ENCODE measurements around the gene DIPK2A.

Gene DIPK2A, protein sequence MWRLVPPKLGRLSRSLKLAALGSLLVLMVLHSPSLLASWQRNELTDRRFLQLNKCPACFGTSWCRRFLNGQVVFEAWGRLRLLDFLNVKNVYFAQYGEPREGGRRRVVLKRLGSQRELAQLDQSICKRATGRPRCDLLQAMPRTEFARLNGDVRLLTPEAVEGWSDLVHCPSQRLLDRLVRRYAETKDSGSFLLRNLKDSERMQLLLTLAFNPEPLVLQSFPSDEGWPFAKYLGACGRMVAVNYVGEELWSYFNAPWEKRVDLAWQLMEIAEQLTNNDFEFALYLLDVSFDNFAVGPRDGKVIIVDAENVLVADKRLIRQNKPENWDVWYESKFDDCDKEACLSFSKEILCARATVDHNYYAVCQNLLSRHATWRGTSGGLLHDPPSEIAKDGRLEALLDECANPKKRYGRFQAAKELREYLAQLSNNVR

DNA sequence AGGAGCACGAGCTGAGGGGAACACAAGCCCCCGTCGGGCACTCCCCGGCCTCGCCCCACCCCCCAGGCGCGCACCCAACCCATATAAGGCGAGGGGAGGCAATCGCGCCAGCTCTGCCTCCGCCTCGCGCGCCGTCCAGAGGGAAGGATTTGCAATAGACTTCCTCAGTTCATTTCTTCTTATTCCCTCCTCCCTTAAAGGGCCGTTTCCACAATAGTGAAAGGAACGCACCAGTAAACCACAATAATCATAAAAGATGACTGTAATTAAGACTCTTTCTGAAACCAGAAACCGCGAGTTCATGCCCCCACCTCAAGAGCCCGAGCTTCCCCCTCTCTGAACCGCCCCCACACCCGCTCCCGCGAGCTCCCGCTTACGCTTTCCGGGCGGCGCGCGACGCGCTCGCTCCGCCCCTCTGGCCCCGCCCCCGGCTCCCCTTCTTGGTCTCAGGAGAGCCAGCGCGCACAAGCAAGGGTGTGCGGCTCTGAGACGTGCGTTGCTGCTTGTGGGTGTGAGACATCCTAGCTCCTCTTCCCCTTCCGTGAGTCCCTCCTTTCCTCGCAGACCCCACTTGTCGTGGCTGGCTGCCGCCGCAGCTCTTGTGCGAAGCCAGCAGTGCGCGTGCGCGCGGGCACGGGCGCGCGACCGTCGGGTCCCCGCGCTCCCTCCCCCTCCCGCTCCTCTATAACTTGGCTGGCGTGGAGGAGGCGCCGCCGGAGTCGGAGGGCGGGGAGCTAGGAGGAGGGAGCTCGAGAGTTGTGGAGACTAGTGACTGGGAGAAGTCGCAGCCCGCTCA is at the start of gene DIPK2A:
DIPK2A (plus strand) TSS at position 465 of the 796 bp plus-strand sequence. CDS start 510 bp downstream, outside the sequence.
- peak; percentile 66 for DNase-seq (ENCODE audit: low read depth)

DNA sequence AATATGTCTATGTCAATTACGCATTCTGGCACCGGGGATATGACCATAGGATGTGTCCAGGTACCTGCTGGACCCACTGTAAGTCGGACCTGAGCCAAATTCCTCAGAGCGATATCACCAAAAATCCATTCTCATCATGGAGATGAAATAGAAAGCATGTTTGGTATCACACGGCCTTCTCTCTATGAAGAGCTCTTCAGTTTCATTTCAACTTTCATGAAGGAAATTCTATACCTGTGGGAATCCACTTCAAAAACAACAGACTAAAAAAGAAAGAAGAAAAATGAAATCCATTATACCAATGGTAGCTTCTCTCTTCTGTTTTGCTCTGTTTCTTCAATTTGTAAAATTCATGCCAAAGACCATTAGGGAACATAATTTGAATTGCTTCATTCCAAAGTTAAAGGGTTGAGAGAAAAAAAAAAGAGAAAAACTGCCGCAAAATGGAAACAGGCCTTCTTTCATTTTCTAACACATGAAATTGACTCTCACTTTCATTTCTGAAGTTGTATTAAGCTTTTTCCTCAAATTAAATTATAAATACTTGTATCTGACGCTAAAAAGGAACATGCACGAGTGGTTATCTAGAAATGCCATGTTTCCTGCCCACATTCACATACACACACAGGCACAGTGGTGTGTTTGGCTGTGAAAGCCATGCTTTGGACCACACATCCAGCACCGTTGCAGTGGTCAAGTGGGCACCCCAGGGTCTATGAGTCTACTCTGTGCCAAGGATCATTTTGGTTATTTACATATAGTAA is 46.9 kb upstream of the DIPK2A start:
- DNase-seq (ENCODE audit: low read depth), result no peak

DNA sequence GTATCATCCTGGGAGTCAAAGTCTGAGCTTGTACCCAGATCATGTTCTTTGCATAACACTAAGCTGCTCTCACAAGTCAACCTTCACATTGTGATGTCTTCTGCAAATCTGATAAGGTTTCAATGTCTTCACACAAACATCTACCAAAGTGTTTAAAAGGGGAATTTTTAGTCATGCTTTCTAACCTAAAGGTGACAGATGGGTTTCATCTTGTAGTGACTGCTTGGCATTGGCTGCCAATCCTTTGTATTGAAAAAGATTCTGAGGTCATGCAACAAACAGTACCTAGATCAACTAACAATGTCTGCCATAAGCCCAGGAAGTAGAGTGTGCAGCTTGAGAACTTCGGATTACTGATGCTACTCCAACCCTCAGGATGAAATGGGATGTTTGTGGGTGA is 43.6 kb upstream of the DIPK2A start:
- DNase-seq (ENCODE audit: low read depth), result no peak

DNA sequence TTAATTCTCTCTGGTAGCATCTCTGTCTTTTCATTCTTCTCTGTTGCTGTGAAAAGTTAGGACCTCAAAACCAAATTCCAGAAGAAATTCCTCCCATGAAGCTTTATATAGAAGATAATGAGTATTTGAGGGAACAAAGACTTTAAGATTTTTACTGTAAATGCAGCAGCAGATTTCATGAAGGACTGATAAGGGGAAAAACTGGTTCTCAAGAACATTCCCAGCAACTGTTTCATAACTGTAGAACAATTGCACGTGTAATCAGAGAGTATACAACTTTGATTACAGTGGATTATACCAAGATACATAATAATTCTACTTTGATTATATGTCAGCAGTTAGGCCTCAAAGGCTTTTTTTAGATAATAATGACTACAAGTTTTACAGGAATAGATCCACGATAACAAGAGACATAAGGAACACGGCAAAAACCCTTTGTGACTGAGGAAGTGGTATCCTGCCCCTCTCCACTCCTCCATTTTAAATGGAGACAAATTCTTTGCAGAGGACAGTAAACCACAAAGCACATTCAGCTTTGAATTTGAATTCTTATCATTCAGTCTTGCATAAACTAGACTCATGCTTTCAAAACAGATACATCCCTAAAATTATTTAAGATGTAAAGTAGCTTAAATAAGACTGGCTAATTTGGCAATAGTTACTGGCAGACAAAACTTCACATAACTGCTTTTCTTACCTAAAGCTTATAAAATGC is 42.9 kb upstream of the DIPK2A start:
- no peak for DNase-seq (ENCODE audit: low read depth)

DNA sequence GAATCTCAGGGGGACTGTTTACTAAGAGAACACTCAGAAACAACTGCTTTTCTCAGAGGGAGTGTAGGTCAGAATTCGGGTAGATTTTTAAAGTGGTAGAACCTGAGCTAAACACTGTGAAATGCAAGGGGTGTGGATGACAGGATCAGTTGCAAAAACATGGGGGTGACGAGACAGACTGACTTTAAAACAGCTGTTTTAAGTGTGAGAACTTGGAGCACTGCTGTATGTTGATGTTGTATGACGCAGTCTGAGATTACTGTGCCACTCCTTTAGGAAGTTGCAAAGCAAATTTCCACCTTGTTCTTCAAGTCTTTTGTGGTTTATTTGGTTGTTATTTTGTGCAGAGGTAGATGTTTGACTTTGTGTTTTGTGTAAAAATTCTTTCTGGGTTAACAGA is 36.8 kb upstream of the DIPK2A start:
- no peak for DNase-seq (ENCODE audit: low read depth)

DNA sequence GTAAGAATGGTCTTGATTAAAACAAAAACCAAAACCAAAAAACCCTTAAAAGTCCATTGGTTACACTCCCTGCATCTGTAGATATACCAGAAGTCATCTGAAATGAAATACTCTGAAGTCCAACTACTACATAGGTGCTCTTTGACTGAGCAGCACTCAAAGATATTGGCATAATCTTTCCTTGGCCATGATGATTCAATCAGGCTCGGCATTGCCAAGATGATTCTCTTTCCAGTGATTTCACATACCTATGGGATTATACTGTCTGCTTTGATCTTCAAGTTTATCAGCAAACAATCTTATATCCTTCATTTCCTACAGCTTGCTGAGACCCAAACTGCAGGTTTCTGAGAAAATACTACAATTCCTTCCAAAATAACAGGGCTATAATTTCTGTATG is 35.9 kb upstream of the DIPK2A start:
- DNase-seq (ENCODE audit: low read depth), result no peak

DNA sequence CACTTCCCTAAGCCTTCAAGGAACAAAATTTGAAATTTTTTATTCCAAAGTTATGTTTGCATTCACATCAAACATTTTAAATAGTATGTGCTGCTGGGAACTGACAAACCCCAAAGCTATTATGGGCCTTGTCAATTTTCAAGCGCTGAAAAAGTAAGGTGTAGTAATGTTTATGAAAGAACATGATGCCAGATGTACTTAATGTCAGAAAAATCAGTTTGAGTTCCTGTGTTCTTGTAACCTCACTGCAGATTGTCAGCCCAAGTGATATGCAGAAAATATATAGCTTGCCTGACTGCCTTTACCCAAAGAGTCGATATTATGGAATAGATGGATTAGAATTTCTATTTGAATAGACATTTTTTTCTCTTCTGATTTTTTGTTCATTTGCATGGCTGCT is 20.8 kb upstream of the DIPK2A start:
- no peak for DNase-seq (ENCODE audit: low read depth)

DNA sequence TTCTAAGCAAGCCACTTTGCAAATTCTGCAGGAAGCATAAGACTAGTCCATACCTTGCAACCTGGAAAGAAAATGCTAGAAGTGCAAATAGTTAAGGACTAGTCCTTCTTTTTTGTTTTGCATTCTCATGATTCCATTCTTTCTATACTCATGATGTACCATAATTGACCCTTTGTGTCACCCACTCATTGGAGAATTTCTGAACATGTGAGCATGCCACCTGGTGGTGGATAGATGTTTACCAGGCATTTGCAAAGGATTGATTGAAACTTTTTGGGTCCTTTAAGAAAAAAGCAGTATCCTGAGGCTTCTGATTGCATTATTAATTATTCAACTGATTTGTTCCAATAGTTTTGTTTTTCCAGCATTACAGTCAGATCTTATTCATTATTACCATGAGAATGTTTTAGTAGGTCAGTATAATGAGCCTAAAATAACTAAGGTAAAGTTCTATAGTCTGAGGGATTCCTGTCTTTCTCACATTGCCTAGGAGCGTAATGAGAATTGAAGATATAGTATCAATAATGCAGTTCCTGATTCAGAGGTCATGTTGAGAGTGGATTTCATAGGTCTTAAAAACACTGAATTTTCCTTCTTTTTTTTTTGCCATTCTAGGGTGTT is 20.2 kb upstream of the DIPK2A start:
- DNase-seq (ENCODE audit: low read depth), result no peak

DNA sequence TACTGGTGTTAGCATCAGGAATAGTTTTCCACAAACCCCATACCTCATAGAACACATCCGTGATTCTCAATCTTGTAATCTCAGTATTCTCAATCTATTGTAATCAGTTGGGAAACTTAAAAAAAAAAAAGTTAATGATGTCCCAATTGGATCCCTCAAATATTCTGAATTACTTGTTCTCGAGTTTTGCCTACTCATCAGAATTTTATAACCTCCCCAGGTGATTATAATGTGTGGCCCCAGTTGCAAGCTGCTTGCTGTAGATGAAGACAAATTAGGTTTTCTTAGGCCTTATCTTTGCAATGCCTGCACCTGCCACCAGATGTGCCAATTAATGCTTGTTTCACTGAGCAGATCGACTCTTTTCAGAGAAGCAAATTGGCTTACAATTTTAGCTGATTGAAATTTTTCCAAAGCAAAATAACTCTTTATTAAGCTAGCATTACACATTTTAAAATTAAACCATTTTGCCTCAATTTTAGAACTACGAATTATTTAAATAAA is 19.0 kb upstream of the DIPK2A start:
- DNase-seq (ENCODE audit: low read depth), result no peak

DNA sequence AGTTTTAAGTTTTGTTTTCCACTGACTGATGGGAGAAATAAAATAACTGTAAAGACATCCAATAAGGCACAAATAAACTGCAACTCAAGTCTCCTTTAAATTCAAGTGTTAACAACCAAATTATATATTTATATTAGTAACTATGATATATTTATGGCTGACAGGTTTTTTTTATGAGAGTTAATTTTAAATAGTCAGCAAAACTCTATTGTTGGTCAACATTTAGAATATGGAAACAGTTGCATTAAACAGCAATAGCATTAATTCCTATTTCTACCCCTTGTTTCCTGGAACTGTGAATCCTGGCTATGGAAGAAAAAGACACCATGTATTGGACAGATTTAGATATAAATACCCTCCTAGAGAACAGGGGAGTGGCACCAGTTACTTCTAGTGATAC is 16.5 kb upstream of the DIPK2A start:
- DNase-seq (ENCODE audit: low read depth), result no peak

DNA sequence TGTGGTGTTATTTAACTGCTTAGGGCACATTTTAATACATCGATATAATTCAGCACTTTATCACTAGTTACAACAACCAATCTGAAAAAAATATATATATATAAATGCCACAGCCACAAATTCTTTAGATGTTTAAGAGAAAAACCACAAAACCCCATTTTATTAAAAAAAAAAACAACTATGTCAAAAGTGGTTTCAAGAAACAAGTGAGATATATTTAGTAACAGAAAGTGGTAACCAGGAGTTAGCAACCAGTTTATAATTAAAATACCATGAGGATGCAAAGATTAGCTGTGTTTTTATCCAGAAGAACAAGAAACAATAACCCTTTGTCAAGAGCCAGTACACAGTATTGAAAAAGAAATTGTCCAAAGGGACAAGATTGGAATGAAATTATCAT is 14.8 kb upstream of the DIPK2A start:
- no peak for DNase-seq (ENCODE audit: low read depth)

DNA sequence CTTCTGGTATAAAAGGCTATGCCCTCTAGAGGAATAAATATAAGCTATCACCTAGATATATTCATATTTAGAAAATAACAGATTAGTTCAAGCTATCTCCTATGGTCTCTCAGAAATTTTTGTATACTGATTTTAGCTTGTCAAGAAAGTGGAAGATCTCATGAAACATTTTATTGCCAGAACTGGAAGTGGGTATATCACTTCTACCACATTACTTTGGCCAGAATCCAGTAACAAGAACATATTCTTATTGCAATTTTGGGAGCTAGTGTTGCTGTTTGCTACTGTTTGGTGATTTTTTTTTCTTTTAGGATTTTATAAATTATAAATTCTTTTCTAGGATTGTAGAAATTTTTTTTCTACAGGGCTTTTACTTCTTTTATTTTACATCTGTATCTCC is 14.2 kb upstream of the DIPK2A start:
- no peak for DNase-seq (ENCODE audit: low read depth)

DNA sequence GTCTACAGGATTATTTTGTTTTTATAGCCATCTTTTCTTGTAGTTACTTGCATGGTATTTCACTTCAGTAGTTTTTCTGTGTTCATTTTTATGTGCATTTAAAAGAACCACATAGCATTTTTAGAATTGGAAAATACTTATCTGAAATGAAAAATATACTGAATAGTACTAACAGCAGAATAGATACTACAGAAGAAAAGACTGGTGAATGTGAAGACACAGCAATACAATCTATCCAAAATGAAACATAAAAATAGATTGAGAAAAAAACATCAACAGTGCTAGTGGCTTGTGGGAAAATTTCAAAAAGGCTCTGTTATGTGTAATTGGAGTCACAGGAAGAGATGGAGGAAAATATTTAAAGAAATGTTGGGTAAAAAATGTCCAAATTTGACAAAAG is 12.7 kb upstream of the DIPK2A start:
- DNase-seq (ENCODE audit: low read depth), result no peak

DNA sequence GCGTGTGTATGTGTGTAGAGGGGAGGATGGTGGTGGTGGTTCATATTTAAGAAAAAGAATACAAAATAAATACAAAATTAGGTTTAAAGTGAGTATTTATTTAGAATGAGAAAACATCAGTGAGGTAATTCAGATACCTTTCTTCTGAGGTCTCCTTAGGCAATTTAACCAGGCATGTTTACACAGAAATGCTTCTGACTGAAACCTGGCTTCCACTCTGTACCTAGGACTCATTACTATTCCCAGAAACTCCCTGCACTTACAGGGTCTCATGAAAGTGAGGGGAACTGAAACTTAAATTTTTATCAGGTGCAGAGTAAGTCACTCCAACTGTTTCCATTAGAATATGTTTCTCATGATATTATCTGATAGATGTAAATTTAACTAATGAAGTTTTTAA is 10.3 kb upstream of the DIPK2A start:
- DNase-seq (ENCODE audit: low read depth), result no peak

DNA sequence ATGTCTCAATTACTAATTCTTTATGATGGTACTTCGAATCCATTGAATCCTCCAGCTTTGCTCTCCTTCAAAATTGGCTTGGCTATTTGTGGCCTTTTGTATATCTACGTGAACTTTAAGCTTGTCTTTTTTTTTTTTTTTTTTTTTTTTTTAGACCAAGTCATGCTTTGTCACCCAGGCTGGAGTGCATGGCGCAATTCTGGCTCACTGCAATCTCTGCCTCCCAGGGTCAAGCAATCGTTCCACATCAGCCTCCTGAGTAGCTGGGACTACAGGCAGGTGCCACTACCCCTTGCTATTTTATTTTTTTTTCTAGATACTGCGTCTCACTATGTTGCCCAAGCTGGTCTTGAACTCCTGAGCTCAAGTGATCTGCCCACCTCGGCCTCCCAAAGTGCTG is 7.7 kb upstream of the DIPK2A start:
- no peak for DNase-seq (ENCODE audit: low read depth)

DNA sequence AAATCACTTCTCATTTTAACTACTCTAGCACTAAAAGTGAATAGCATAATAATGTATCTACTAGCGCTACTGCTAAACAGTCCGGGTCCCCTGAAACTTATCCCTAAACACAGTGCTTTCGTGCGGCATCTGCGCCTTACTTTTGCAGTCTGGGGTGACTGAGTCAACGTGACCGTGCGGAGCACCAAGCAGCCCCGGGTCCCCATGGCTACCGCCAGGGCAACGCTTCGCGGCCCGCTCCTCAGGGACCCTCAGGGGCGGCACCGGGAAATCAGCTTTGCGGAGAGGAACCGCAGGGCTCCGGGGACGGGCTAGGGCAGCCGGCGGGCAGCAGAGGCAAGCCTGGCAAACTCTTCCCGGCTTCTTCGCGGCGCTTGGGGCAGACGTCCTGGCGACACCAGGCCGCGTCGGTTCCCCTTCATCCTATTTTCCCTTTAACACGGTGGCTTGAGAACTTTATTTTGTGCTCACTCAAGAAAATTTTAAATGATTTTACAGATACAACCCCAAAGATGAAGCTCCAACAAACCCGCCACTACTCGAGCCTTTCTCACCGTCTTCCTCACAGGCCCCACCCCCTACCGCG is 757 bp upstream of the DIPK2A start:
- no peak for DNase-seq (ENCODE audit: low read depth)

DNA sequence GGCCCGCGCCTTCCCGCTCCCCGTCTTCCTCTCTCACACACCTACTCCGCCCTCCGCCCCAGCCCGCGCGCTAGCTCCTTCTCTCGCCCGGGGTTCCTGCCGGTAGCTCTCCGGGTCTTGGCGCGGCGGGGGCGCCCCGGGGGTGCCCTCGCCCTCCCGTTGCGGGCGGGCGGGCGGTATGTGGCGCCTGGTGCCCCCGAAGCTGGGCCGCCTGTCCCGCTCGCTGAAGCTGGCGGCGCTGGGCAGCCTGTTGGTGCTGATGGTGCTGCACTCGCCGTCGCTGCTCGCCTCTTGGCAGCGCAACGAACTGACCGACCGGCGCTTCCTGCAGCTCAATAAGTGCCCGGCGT is 507 bp downstream of the DIPK2A start:
- no peak for DNase-seq (ENCODE audit: low read depth)

DNA sequence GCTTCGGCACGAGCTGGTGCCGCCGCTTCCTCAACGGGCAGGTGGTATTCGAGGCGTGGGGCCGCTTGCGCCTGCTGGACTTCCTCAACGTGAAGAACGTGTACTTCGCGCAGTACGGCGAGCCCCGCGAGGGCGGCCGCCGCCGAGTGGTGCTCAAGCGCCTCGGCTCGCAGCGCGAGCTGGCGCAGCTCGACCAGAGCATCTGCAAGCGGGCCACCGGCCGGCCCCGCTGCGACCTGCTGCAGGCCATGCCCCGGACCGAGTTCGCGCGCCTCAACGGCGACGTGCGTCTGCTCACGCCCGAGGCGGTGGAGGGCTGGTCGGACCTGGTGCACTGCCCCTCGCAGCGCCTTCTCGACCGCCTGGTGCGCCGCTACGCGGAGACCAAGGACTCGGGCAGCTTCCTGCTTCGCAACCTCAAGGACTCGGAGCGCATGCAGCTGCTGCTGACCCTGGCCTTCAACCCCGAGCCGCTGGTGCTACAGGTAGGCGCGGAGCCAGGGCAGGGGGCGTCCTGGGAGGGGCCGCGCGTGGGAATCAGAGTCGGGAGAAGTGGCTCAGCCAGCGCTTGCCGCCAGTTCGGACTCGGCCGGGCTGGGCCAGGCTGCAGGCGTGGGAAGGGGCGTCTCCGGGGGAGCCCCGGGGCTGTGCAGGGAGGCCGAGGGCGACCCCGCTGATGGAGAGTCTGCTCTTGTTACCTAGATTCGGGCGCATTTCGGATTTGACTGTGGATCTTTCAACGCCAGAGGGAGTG is 1.1 kb downstream of the DIPK2A start:
- peak; percentile 21 for DNase-seq (ENCODE audit: low read depth)

DNA sequence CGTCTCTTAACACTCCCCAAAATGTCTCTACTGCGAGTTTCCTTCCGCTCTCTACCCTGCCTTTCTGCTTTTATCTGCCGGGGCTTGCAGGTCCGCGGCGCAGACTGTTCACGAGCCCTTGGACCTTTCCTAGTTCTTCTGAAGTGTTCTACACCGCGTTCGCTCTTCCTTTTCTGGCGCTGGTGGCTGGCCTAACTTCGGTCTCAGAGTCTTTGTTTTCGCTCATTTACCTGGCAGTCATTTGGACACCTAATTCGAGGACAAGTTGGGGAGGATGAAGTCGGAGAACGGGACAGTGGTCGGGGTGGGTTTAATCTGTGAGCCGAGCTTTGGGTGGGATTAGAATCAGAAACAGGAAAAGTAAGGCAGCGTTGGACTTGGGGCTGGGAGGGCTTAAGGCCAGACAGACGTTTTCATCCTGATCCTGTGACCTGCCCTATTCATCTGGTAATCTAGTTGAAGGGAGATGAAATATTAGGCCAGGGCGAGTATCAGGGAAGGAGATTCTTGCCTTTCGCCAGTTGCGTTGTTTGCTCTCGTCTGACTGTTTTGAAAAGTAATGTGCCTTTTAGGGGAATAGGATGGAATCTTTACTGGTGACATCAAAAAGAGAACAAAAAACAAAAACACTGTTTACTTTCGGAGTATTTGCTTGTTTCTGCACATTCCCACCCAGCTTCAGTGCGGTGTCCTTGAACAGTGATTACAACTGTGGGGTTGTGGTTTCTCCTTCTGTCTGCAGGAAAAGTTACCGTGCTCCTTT is 1.8 kb downstream of the DIPK2A start:
- DNase-seq (ENCODE audit: low read depth), result no peak
